ENCODE results near the gene UBAC2.

Gene UBAC2

DNA sequence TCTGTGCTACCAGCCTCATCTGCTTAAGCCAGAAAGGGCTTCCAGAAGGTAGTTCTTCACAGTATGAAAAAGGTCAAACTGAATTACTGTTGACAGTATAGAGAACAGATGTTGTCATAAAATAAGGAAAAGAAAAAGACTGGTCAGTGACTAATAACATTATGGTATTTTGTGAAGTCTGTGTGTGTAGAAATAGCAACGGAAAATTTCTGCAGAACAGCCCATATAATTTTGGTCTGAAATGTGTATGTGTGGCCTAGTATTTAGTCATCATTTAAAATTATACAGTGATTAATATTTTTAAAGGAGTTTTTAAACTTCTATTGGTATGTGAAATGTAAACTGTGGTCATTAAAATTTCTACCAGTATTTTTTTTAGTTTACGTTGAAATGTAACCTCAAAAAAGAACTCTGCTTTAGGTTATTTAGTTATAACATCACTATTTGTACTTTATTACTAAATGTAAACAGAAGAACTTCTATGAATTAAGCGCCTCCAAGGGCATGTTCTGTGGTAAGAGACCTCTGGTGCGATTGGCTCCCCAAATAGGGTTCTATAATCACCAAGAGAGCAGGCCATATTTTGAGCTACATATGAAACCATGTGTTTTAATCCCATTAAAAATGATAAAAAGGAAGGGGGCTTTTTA lies 109.9 kb downstream of the UBAC2 start:
- no peaks in the 10 kb centered on the region for H3K4me1 ChIP-seq (ENCODE audit: low read depth, poor library complexity, severe bottlenecking)
- no peaks in the 10 kb centered on the region for H3K79me2 ChIP-seq (ENCODE audit: insufficient read depth, low read depth)

GRCh38 chr13:99311137-99311536 lies 110.5 kb downstream of the UBAC2 start:
- Histone ChIP-seq H3K9ac (no peak overlapping the region), H3K4me2 (no peak overlapping the region), H2AFZ (ENCODE audit: low read depth) (no peak overlapping the region), H3K36me3 (ENCODE audit: insufficient read depth) (no peaks in the 10 kb centered on the region), H4K20me1 (ENCODE audit: insufficient read depth) (no peaks in the 10 kb centered on the region), H3K79me2 (ENCODE audit: insufficient read depth, low read depth) (no peaks in the 10 kb centered on the region), H3K27ac (no peak overlapping the region), H3K27me3 (ENCODE audit: insufficient read depth, low read depth) (no peaks in the 10 kb centered on the region), H3K4me3 (IDR thresholded peaks at IDR 0.05; ENCODE audit: insufficient read depth, low read depth, low read length) (no peak overlapping the region), H3K4me1 (ENCODE audit: low read depth, poor library complexity, severe bottlenecking) (no peaks in the 10 kb centered on the region)
- no peak for TF ChIP-seq CTCF (conservative IDR thresholded peaks at IDR 0.05; ENCODE audit: low read depth, low read length)

More for the DNA sequence above, 109.9 kb downstream of the UBAC2 start:
- no peaks in the 10 kb centered on the region for H3K36me3 ChIP-seq (ENCODE audit: insufficient read depth)
- H3K4me2 ChIP-seq = no peak overlapping the region
- no peak overlapping the region for H2AFZ ChIP-seq (ENCODE audit: low read depth)
- H3K27ac ChIP-seq = no peak overlapping the region
- no peaks in the 10 kb centered on the region for H4K20me1 ChIP-seq (ENCODE audit: insufficient read depth)
- no peaks in the 10 kb centered on the region for H3K27me3 ChIP-seq (ENCODE audit: insufficient read depth, low read depth)
- TF ChIP-seq CTCF (conservative IDR thresholded peaks at IDR 0.05; ENCODE audit: low read depth, low read length) = no peak
- H3K4me3 ChIP-seq (IDR thresholded peaks at IDR 0.05; ENCODE audit: insufficient read depth, low read depth, low read length) = no peak overlapping the region
- H3K9ac ChIP-seq = no peak overlapping the region

- H3K27me3 ChIP-seq (ENCODE audit: insufficient read depth, low read depth) = no peaks in the 10 kb centered on the region
- TF ChIP-seq CTCF (conservative IDR thresholded peaks at IDR 0.05; ENCODE audit: low read depth, low read length) = no peak
- H4K20me1 ChIP-seq (ENCODE audit: insufficient read depth) = no peaks in the 10 kb centered on the region
- H3K36me3 ChIP-seq (ENCODE audit: insufficient read depth) = no peaks in the 10 kb centered on the region
- H3K4me1 ChIP-seq (ENCODE audit: low read depth, poor library complexity, severe bottlenecking) = no peaks in the 10 kb centered on the region
- H3K27ac ChIP-seq = no peak overlapping the region
- no peak overlapping the region for H3K4me3 ChIP-seq (IDR thresholded peaks at IDR 0.05; ENCODE audit: insufficient read depth, low read depth, low read length)
- no peak overlapping the region for H3K4me2 ChIP-seq
- no peak overlapping the region for H3K9ac ChIP-seq
- H3K79me2 ChIP-seq (ENCODE audit: insufficient read depth, low read depth) = no peaks in the 10 kb centered on the region
- no peak overlapping the region for H2AFZ ChIP-seq (ENCODE audit: low read depth)
These were observed 111.3 kb downstream of the UBAC2 start for GRCh38 chr13:99311748-99312492.

- H3K4me3 ChIP-seq (IDR thresholded peaks at IDR 0.05; ENCODE audit: insufficient read depth, low read depth, low read length) = no peak overlapping the region
- no peak overlapping the region for H3K9ac ChIP-seq
- no peaks in the 10 kb centered on the region for H3K27me3 ChIP-seq (ENCODE audit: insufficient read depth, low read depth)
- H3K79me2 ChIP-seq (ENCODE audit: insufficient read depth, low read depth) = no peaks in the 10 kb centered on the region
- H3K27ac ChIP-seq = no peak overlapping the region
- no peak for TF ChIP-seq CTCF (conservative IDR thresholded peaks at IDR 0.05; ENCODE audit: low read depth, low read length)
- no peaks in the 10 kb centered on the region for H3K36me3 ChIP-seq (ENCODE audit: insufficient read depth)
- no peaks in the 10 kb centered on the region for H3K4me1 ChIP-seq (ENCODE audit: low read depth, poor library complexity, severe bottlenecking)
- no peak overlapping the region for H2AFZ ChIP-seq (ENCODE audit: low read depth)
- H4K20me1 ChIP-seq (ENCODE audit: insufficient read depth) = no peaks in the 10 kb centered on the region
- H3K4me2 ChIP-seq = no peak overlapping the region
These were observed 111.8 kb downstream of the UBAC2 start for GRCh38 chr13:99312493-99312883.
